SU-DHL-6 (cell line): ENCODE measurements around the gene MACC1.

Source experiments
- EZH2phosphoT487 ChIP-seq: fragments of 200-600 bp; sonication (generic), shearing (Covaris generic); conservative IDR thresholded peaks from 2 replicates; pipeline ENCODE4 v1.6.1; 2018; ENCODE audit warnings: mild to moderate bottlenecking, antibody characterized with exemption, low read length, moderate library complexity, mixed read lengths
- TF ChIP-seq, protein P1 (sequence below): fragments of 200-600 bp; sonication (generic); IDR thresholded peaks from one replicate; pipeline ENCODE4 v1.5.1; 2017; ENCODE audit warnings: antibody characterized with exemption, mild to moderate bottlenecking, low read length, moderate library complexity; ENCODE audit not compliant: insufficient read depth, poor library complexity, severe bottlenecking

- TF ChIP-seq, protein P1, sequence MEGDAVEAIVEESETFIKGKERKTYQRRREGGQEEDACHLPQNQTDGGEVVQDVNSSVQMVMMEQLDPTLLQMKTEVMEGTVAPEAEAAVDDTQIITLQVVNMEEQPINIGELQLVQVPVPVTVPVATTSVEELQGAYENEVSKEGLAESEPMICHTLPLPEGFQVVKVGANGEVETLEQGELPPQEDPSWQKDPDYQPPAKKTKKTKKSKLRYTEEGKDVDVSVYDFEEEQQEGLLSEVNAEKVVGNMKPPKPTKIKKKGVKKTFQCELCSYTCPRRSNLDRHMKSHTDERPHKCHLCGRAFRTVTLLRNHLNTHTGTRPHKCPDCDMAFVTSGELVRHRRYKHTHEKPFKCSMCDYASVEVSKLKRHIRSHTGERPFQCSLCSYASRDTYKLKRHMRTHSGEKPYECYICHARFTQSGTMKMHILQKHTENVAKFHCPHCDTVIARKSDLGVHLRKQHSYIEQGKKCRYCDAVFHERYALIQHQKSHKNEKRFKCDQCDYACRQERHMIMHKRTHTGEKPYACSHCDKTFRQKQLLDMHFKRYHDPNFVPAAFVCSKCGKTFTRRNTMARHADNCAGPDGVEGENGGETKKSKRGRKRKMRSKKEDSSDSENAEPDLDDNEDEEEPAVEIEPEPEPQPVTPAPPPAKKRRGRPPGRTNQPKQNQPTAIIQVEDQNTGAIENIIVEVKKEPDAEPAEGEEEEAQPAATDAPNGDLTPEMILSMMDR, result no peak
- no peak for TF ChIP-seq EZH2phosphoT487
Measured at GRCh38 chr7:20218279-20218678, 1.1 kb upstream of the MACC1 start.
